ENCODE results near the gene GRID1.

DNA sequence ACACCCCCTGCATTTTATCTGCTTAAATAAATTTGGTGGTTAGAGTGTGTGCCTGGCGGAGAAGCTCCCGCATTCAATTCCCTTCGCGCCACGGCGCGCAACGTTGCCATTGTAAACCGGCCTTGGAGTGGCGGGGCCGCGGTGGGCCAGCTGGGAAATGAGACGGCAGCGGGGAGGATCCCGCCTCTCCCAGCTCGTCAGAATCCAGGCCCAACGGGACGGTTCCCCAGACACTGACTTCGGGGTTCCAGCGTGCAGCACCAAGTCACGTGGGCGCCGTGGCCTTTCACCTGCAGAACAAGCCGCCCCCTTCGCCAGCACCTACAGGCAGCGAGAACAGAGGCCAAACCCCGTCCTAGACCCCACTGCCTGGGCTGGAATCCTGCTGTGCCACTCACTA lies 103.4 kb downstream of the GRID1 start:
- TF ChIP-seq, protein P1, sequence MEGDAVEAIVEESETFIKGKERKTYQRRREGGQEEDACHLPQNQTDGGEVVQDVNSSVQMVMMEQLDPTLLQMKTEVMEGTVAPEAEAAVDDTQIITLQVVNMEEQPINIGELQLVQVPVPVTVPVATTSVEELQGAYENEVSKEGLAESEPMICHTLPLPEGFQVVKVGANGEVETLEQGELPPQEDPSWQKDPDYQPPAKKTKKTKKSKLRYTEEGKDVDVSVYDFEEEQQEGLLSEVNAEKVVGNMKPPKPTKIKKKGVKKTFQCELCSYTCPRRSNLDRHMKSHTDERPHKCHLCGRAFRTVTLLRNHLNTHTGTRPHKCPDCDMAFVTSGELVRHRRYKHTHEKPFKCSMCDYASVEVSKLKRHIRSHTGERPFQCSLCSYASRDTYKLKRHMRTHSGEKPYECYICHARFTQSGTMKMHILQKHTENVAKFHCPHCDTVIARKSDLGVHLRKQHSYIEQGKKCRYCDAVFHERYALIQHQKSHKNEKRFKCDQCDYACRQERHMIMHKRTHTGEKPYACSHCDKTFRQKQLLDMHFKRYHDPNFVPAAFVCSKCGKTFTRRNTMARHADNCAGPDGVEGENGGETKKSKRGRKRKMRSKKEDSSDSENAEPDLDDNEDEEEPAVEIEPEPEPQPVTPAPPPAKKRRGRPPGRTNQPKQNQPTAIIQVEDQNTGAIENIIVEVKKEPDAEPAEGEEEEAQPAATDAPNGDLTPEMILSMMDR (IDR thresholded peaks at IDR 0.05), result no peak
- TF ChIP-seq POLR2AphosphoS5 (IDR thresholded peaks at IDR 0.05), result no peak
- TF ChIP-seq POLR2A (IDR thresholded peaks at IDR 0.05), result no peak

Data from breast epithelium (tissue), 3 donors.